Retina (tissue), 1 donor: ENCODE measurements around the gene SLC14A1.
"Not testable (repeated sequence)": the region's sequence is repeated elsewhere in the genome, so short reads cannot be mapped to it uniquely, and the experiment has no call there.

Source experiments
- DNase-seq: peaks from one replicate; pipeline ENCODE4 v3.0.0-alpha.2; 2016

The SLC14A1 gene

DNA sequence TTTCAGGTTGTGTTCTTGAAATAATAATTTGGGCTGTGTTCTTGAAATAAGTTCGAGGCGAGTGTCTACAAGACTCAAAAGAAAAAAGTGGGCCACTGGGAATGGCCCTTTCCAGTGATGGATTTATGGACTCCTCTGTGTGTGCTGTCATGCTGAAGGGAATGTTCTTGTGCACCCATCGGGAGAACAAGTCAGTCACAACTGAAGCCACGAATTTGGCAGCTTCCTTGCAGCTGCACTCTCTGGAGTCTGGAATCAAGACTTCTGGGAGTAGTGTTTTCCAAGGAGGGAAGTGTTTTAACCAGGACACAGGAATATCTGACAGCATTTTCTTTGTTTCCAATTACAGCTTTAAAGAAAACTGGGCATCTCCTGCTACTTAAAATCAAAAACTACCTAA lies 620 bp downstream of the SLC14A1 start:
- no peak for DNase-seq

DNA sequence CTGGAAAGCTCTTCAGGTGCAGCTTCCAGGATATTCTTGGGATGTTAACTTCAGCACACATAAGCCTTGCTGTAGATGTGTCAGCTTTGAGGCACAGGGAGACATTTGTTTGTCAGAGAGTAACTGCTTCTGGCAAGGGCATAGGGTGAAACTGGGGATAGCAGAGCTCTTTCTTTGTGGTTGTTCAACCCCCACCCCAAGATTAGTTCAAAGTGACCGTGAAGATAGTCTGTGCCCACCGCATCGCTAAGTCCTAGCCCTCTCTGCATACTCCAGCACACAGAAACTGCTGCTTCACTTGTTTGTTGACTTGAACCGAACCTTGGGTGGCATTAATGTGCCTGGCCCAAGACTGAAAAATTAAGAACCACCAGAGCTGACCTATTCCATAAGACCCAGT lies 1.4 kb downstream of the SLC14A1 start:
- no peak for DNase-seq

DNA sequence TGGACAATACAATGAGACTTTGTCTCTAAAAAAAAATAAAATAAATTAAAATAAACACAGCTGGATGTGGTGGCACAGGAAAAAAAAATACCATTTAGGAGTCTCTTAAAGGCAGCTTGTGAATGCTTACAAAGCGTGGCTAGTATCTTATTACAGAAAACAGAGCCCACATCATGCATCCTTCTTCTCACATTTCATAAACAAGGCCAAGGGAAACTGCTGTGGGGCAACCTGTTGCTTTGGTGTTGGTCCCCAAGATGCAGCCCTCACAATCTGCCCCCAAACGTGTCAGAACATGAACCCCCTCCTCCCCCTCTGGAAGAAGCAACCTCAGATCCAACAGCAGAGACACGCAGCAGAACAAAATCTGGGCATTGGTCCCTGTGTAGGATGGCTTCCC lies 2.6 kb downstream of the SLC14A1 start:
- DNase-seq, result no peak

DNA sequence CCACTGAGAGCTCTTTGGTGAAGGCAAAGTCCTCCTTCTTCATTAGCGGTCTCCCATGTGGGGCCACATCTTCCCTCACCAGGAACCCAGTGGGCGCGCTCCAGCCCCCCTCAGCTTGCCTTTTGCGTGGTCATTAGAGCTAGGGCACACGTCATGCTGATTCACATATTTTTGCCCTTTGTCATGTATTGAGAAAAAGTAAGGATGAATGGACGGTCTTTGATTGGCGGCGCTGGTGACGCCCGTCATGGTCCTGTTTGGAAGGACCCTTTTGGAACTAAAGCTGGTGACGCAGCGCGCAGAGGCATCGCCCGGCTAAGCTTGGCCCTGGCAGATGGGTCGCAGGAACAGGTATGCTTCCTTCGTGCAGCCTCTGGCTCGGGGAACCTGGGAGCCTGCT lies 3.1 kb downstream of the SLC14A1 start:
- no peak for DNase-seq

DNA sequence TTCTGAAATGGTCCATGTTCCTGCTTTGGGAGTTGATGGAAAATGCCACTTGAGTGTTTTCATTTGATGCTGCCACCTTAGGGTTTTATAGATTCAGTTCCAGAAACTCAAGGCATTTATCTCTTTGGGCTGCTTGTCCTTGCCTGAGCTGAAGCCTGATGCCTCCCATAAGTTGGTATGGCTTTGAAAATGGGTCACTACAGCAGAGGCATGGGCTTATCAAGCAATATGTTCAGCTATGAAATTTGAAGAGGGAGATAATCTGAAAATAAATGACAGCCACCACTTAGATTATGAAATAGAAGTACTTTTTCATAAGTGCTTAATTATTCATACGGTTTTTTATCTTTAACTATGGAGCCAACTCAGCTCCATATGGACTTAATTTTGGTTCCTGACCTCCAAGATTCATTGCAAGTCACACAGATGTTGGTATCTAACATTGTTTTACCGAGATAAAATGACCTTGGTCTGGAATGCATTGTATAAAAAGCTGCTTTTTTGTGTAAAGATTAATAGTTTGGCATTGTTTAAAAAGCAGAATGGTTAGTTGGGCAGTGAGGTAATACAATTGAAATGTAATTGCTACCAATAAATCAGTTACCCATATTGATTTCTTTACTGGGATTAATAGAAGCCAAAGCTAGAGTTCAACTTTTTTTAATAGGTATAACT lies 4.5 kb downstream of the SLC14A1 start:
- DNase-seq, result no peak

DNA sequence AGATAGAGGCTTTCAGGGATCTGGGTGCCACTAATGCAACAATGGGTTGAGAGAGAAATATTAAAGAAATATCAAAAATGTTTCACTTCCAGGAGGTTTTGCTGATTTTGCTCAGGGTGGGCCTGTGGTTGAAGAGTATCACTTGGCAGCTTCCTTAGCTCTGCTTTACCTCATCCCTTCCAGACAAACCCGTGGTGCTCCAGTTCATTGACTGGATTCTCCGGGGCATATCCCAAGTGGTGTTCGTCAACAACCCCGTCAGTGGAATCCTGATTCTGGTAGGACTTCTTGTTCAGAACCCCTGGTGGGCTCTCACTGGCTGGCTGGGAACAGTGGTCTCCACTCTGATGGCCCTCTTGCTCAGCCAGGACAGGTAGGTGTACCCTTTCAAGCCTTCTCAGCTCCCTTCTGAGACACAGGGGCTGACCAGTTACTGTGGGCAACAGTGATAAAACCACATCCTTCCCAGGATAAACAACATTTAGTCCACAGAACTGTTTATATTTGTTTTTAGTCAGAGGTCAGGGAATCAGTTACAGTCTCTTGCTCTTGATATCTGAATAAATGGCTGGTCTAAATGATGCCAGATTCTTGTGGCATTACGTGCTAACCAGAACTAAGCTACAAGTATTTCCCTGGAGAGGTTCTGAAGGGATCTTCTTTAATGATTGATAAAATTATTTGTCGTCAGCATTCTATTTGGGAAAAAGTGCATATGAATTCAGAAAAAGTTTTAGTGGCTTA lies 7.0 kb downstream of the SLC14A1 start:
- no peak for DNase-seq

DNA sequence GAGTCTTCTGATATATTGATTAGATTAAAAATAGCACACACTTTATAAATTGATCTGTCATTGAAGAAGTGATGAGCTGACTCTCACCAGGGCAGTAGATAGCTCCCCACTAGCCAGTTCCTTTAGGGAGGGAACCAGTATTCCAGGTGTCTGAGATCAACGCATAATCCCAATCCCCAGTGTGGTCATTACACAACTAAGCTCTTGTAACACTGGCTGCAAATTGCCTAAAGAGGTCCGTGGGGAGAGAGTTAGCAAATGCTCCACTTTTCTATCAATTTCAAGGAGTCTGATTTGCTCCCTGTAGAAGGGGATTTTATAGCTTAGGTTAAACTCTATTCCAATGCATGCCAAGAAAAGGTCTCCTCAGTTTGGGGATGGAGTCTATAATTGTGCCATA lies 7.7 kb downstream of the SLC14A1 start:
- no peak for DNase-seq

DNA sequence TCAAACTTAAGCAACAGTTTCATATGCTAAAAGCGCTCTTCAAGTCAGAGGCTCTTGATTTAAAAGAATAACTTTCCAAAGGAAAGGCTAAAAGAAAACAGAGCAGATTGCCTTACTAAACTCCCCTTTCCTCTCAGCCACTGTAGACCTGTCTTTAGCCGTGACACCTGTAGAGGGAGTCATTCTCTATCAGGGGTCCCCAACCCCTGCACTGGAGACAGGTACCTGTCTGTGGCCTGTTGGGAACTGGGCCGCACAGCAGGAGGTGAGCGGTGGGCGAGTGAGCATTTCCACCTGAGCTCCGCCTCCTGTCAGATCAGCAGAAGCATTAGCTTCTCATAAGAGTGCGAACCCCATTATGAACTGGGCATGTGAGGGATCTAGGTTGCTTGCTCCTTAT lies 9.6 kb downstream of the SLC14A1 start:
- no peak for DNase-seq

DNA sequence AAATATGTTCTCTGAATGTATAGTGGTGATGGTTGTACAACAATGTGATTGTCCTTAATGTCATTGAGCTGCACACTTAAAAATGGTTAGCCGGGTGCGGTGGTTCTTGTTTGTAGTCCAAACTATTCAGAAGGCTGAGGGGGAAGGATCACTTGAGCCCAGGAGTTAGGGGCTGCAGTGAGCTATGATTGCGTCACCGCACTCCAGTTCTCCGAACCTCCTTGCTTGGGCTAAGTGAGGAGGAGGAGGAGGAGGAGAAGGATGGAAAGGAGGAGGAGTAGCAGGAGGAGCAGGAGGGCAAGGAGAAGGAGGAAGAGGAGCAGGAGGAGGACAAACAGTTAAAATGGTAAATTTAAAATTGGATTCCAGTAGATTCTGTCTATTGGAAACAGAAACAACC lies 10.5 kb downstream of the SLC14A1 start:
- no peak for DNase-seq

DNA sequence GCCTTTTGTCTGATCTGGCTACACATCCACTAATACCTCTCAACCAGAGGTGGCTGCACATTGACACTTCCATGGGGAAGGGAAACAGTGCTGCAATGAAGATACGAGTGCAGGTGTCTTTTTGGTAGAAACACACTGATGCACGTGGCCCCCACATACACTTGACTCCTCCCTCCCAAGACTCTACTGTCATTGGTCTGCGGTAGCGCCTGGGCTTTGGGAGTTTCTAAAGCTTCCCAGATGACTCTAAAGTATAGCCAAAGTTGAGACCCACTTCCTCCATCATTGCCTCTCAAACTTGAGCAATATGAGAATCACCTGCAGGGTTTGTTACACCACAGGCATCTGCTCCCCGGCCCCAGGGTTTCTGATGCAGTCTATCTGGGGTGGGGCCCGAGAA lies 11.0 kb downstream of the SLC14A1 start:
- DNase-seq, result no peak

DNA sequence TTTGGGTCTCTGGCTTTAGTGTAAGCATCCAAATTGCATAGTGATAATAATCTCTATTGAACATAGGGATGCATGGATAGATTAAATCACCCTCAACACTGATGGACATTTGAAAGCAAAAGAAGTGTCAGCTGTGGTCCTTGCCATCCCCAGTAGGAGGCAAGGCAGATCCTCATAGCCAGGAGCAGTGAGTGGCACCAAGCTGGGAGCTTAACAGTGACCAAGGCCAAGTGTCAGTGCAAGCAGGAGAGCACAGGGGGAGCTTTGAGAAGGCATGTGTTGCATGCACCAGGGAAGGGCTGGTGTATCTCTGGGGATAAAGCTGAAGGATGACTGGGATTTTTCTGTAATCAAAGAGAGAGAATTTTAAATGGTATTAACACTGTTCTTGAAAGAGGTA lies 14.7 kb downstream of the SLC14A1 start:
- no peak for DNase-seq

DNA sequence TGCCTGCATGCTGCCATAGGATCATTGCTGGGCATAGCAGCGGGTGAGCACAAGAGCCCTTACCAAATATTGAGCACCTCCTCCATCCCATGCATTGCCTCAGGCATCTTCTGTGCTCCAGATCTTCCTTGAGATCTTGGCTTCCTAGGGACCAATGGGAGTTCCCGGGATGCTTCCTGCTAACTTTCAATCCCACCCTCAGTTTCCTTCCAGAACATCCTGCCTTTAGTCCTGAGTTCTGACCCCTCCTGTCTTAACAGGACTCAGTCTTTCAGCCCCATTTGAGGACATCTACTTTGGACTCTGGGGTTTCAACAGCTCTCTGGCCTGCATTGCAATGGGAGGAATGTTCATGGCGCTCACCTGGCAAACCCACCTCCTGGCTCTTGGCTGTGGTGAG lies 15.3 kb downstream of the SLC14A1 start:
- DNase-seq, result no peak

DNA sequence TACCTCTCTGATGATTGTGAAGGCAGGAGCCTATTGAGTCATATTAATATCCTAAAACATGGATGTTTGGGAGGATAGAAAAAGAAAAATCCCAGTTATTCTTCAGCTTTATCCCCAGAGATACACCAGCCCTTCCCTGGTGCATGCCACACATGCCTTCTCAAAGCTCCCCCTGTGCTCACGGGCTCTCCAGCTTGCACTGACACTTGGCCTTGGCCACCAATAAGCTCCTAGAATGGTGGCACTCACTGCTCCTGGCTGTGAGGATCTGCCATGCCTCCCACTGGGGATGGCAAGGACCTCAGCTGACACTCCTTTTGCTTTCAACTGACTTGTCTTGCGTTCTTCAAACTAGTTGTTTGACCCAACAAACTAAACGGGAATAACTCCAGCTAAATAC lies 15.9 kb downstream of the SLC14A1 start:
- no peak for DNase-seq

DNA sequence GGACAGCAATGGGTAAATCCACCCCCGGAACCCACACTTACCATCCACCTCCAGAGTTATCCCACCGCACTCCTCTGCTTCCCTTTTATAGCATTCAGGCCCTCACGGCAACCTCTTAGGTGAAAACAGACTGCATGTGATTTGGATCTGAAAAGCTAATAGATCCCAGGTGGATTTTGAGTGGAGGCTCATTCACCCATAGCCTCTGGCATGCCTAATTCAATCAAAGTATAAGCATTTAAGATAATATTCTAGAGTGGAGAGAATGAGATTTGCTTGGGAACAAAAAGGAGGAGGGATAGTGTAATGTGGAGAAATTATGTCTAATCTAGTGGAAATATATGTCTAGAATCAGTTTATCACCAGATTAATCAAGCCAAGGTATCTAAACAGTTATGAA lies 17.1 kb downstream of the SLC14A1 start:
- DNase-seq, result no peak

DNA sequence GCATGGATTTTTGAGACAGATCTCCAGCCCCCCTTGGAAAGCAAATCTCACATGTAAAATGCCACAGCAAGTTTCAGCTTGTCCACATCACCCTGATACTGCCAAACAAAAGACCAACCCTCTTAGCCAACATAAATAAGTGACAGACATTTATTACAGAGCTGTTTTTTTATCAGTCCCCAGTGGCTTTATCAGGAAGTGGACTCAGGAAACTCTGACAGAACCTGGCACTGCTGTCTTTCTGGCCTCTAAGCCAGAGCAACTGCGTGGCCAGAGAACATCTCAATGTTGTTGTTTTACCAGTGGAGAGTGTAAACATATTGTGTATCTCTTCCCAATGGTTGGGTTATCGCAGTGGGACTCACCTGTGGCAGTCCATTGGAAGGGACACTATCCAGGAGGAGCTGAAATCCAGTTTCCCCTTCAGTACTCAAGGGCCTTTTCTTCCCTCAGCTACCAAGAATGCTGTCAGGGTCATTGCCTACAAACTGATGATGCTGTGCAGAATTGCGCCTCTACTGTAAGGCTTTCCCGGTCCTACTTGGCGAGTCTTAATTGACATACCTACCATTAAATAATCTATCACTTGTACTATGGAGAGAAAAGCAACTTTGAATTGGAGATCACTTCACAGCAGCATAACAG lies 22.0 kb downstream of the SLC14A1 start:
- DNase-seq, result no peak

DNA sequence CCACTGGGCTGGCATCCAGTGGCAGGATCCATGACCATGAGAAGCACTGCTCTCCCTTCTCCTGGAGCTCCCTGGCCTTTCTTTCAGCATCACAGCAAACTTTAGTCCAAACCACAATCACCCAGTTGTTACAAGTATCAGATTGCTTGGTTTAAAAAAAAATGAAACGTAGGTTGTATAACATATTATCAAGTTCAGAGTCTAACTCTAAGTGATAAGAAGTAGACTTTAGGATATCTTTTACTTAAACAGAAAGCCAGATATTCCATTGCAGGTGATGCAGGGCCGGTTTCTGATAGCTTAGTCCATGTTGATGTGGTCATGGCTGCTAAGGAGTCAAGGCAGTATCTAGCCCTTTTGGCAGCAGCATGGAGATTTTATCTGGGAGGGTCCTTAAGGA lies 24.5 kb downstream of the SLC14A1 start:
- no peak for DNase-seq

DNA sequence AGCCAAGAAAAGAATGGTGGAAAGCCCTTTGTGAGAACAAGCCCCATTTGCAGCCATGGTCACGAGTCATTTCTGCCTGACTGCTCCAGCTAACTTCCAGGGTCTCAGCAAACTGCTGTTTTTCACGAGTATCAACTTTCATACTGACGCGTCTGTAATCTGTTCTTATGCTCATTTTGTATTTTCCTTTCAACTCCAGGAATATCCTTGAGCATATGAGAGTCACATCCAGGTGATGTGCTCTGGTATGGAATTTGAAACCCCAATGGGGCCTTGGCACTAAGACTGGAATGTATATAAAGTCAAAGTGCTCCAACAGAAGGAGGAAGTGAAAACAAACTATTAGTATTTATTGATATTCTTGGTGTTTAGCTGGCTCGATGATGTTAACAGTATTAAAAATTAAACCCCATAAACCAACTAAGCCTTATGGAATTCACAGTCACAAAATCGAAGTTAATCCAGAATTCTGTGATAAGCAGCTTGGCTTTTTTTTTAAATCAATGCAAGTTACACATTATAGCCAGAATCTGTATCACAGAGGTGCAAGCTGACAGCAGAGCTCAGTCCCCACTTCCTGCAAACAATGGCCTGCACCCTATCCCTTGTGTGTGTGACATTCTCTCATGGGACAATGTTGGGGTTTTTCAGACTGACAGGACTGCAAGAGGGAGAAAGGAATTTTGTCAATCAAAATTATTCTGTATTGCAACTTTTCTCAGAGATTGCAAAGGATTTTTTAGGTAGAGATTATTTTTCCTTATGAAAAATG lies 26.1 kb downstream of the SLC14A1 start:
- no peak for DNase-seq

DNA sequence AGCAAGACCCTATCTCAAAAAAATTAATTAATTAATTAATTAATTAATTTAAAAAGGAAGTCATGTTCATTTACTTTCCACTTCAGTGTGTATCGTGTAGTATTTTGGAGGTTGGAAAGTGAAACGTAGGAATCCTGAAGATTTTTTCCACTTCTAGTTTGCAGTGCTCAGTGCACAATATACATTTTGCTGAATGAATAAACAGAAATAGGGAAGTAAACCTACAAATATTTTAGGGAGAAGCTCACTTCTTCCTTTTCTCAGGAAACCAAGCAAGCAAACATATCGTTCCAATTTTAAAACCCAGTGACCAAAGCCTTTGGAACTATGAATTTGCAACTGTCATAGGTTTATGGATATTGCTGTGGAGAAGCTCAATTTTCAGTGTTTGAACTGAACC lies 27.8 kb downstream of the SLC14A1 start:
- DNase-seq, result no peak

DNA sequence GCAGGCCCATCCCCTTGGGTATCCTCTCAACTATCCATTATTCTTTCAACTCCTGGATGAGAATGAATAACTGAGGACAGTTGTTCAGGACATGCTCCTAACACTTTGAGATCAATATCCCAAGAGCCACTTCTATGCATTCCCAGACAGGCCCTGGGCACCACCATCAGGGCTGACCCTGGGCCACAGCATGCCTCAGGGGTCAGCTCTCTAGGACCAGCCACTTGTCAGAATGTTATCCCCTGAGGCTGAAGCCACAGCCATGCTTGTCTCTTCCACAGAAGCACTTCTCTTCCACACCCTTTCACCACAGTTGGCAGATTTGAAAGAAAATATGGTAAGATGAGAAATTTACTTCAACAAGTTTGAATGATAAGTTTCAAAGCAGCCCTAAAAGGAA lies 28.7 kb downstream of the SLC14A1 start:
- no peak for DNase-seq

DNA sequence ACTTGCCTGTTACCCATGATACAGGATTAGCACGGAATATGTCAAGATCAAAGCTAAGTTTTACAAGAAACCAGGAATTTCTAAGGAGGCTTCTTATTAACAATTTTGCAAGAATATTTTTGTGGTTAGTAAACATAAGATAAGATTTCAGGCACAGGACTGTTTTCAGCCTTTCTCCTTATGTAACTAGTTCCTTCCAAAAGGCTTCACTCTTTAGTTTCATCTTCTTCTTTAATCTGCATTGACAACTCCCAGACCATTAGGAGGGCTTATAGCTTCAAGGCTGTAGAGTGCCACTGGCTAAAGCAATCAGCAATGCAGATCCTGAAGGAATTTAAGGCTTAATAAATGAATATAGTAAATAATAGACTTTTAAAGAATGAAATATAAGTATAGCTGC lies 29.3 kb downstream of the SLC14A1 start:
- DNase-seq, result no peak

DNA sequence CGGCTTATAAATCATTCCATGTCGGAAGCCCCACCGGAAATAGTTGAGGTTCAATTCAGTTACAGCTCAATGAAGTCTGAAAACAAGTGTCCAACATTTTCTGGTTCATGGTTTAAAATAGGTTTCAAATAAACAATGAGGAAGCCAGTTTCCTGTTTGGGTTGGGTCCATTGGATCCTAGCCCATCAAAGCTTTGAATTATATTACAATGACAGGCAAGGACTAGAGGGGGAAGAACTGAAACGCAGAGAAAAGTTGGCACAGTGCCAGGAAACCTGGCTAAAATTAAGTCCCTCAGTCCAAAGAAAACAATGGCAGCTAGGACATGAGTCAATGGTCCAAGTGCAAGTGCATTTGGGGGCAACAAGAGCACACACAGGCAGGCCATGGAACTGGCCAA lies 32.0 kb downstream of the SLC14A1 start:
- DNase-seq, result no peak

DNA sequence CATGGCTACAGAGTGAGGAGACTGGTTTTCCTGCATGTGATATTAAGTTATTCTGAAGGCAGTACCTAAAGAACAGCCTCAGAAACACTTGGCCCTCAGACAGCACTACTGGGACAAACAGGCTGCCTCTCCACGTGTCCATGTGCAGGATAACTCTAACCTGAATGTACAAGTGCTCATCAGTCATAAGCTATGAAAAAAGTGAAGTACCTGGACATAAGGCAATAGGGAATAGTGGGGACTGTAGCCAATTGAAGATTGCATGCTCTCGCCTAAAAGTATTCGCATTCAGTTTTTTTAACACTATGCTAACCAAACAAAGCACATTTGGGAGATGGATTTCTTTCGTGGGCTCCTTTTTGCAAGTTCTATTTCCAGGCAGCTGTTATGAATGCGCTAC lies 33.0 kb downstream of the SLC14A1 start:
- no peak for DNase-seq

DNA sequence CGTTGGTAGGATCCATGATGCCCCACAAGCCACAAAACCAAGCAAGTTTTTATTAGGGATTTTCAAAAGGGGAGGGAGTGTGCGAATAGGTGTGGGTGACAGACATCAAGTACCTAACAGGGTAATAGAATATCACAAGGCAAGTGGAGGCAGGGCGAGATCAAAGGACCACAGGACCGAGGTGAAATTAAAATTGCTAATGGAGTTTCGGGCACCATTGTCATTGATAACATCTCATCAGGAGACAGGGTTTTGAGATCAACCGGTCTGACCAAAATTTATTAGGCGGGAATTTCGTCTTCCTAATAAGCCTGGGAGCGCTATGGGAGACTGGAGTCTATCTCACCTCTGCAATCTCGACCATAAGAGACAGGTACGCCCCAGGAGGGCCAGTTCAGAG lies 33.7 kb downstream of the SLC14A1 start:
- DNase-seq, result not testable (repeated sequence)
